Common myeloid progenitor, CD34-positive (primary cell): ENCODE data around the gene ABLIM1.

Experiments
- CTCF ChIA-PET: fragments of 350-600 bp; sonication (Branson Sonifier 250); formaldehyde crosslinking; loops from one replicate; lab custom pipeline; 2021; ENCODE audit warnings: antibody characterized with exemption; lab: Charles Lee
- POLR2A ChIA-PET: fragments of 350-600 bp; sonication (Branson Sonifier 250); formaldehyde crosslinking; loops from one replicate; lab custom pipeline; 2021; ENCODE audit warnings: antibody characterized with exemption; lab: Charles Lee
- DNase-seq, 3 donors: peaks; one replicate each; pipeline versions ENCODE4 v3.0.0 to v3.0.0-alpha.2; 2013
- H3K27ac ChIP-seq, 2 experiments: 1 replicate in 1 of 2; 2 replicates in 1 of 2; pipeline ENCODE4 v1.7.0; 2013; ENCODE audit warnings: inconsistent platforms in 2 of 2, low read length in 2 of 2, mild to moderate bottlenecking in 2 of 2, low read depth in 1 of 2, moderate library complexity in 1 of 2; ENCODE audit not compliant: severe bottlenecking in 2 of 2, insufficient read depth in 1 of 2, poor library complexity in 1 of 2
- H3K27me3 ChIP-seq, 5 experiments: replicated peaks in 2 of 5; 1 replicate in 3 of 5; 2 replicates in 2 of 5; pipeline versions ENCODE4 v1.6.1 to v1.7.0; 2013; ENCODE audit warnings: low read length in 4 of 5, mild to moderate bottlenecking in 2 of 5, moderate library complexity in 2 of 5, inconsistent platforms in 1 of 5; ENCODE audit not compliant: insufficient read depth in 5 of 5, control insufficient read depth in 4 of 5
- H3K36me3 ChIP-seq, 4 experiments: 1 replicate in 2 of 4; 2 replicates in 2 of 4; pipeline versions ENCODE4 v1.6.1 to v1.7.0; 2013; ENCODE audit warnings: low read length in 3 of 4, control low read depth in 1 of 4, mild to moderate bottlenecking in 1 of 4; ENCODE audit not compliant: control insufficient read depth in 4 of 4, insufficient read depth in 4 of 4
- H3K4me1 ChIP-seq, 4 experiments: 1 replicate in 3 of 4; 2 replicates in 1 of 4; pipeline versions ENCODE4 v1.6.1 to v1.7.1; 2013; ENCODE audit warnings: low read length in 3 of 4, mild to moderate bottlenecking in 3 of 4, control low read depth in 1 of 4, inconsistent platforms in 1 of 4, moderate library complexity in 1 of 4; ENCODE audit not compliant: control insufficient read depth in 4 of 4, insufficient read depth in 4 of 4; ENCODE audit errors: control extremely low read depth in 1 of 4
- H3K4me3 ChIP-seq, 7 experiments: 1 replicate in 4 of 7; 2 replicates in 3 of 7; pipeline versions ENCODE4 v1.5.1 to v1.7.0; 2013; ENCODE audit warnings: mild to moderate bottlenecking in 7 of 7, low read length in 6 of 7, moderate library complexity in 6 of 7, inconsistent platforms in 2 of 7, low read depth in 2 of 7, control low read depth in 1 of 7; ENCODE audit not compliant: insufficient read depth in 4 of 7, control insufficient read depth in 1 of 7; ENCODE audit errors: extremely low read depth in 1 of 7
- H3K9me3 ChIP-seq, 5 experiments: 1 replicate in 4 of 5; 2 replicates in 1 of 5; pipeline versions ENCODE4 v1.6.1 to v1.7.1; 2013; ENCODE audit warnings: low read length in 4 of 5, mild to moderate bottlenecking in 2 of 5, inconsistent platforms in 1 of 5, low read depth in 1 of 5, moderate library complexity in 1 of 5; ENCODE audit not compliant: control insufficient read depth in 4 of 5, insufficient read depth in 2 of 5; ENCODE audit errors: control extremely low read depth in 1 of 5
- WGBS: methylation state at CpG from one replicate; pipeline ENCODE4 v1.1.5; 2013; ENCODE audit not compliant: insufficient coverage; 5-methylcytosine and 5-hydroxymethylcytosine counted together

Gene ABLIM1

GRCh38 chr10:114650266-114650665 lies 7.8 kb downstream of the ABLIM1 start:
- WGBS, result no CpG with 5 or more reads among the region's 1 CpG
- Histone ChIP-seq H3K27ac (no peak overlapping the region), H3K36me3 (no peaks in the 10 kb centered on the region), H3K27me3 (no peaks in the 10 kb centered on the region), H3K4me3 (no peak overlapping the region), H3K4me1 (peaks cover 0 to 23% (median 6%) of the 10 kb centered on the region in 4 experiments), H3K9me3 (no peaks in the 10 kb centered on the region)
- ChIA-PET POLR2A (no interaction called here), CTCF (no interaction called here)
- DNase-seq, result no peak

DNA sequence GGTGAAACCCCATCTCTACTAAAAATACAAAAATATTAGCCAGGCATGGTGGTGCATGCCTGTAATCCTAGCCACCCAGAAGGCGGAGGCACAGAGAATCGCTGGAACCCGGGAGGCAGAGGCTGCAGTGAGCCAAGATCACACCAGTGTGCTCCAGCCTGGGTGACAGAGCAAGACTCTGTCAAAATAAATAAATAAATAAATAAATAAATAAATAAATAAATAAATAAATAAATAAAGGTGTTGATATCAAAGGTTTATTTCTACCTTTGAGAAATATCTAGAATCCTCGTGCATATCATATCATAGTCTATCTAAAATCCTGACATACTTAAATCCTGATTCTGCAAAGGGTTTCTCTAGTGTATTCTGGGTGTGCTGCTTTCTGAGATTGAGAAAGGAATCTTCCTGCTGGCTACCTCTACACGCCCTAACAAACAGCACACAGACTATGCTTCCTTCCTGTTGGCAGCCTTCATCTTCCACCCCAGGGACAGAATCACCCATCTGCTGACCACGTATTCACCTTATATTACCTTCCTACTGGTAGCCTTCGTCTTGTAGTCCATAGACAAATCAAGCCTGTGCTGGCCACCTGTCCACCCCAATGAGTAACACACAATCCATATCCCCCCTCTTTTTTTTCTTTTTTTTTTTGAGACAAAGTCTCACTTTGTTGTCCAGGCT lies 8.7 kb downstream of the ABLIM1 start:
- ChIA-PET POLR2A (no interaction called here), CTCF (no interaction called here)
- no peak overlapping the region for H3K4me3 ChIP-seq
- no peaks in the 10 kb centered on the region for H3K36me3 ChIP-seq
- H3K27ac ChIP-seq, result no peak overlapping the region
- no peak for DNase-seq
- no peaks in the 10 kb centered on the region for H3K27me3 ChIP-seq
- 74% methylated on average over 3 of the region's 7 CpGs for WGBS
- H3K9me3 ChIP-seq, result no peaks in the 10 kb centered on the region
- peaks cover 0 to 23% (median 6%) of the 10 kb centered on the region in 4 experiments for H3K4me1 ChIP-seq

DNA sequence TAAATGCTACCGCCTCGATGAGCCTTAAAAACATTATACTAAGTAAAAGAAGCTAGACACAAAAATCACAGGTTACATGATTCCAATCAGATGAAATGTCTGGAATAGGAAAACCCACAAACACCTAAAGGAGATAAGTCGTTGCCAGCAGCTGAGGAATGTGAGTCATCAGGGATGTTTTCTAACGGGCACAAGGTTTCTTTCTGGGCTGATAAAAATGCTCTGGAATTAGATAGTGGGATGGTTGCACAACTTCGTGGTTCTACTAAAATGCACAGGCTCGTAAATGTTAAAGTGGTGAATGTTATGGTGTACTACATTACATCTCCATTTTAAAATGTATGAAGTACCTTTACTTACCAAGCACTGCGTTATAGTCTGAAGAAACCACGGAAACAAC lies 9.7 kb downstream of the ABLIM1 start:
- Histone ChIP-seq H3K27ac (no peak overlapping the region), H3K36me3 (no peaks in the 10 kb centered on the region), H3K4me1 (peaks cover 0 to 22% (median 6%) of the 10 kb centered on the region in 4 experiments), H3K4me3 (no peak overlapping the region), H3K27me3 (no peaks in the 10 kb centered on the region), H3K9me3 (no peaks in the 10 kb centered on the region)
- POLR2A ChIA-PET, result no interaction called here
- peak in 2 of 3 donors; percentile 47 to 56 for DNase-seq
- WGBS, result 86% methylated on average over 2 of the region's 8 CpGs
- CTCF ChIA-PET, result no interaction called here

DNA sequence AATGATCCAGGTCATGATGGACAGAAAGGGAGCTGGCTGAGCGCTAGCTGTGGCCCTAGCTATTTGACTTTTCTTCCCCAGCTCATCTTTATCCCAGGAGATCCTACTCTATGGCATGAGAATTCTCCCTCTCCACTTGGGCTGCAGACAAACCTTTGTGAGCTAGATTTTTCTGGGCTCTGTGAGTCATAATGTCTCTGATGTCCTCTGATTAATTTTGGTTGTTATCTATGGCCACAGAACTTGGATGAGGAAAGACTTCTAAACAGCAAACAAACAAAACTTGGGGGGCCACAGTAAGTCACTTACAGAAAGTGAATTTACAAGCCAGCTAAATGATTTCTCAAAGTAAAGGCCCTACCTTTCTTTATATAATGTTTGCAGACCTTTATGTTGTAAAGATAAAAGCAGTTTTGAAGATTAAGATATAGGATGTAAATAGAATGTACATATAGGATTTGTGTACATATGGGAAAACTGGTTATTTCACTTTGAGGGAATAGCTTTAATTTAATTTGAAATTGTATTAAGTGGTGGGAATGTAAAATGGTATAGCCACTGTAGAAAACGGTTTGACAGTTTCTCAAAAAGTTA lies 10.4 kb downstream of the ABLIM1 start:
- peaks cover 0 to 22% (median 6%) of the 10 kb centered on the region in 4 experiments for H3K4me1 ChIP-seq
- WGBS, result 77% methylated on average over 2 of the region's 2 CpGs
- no peaks in the 10 kb centered on the region for H3K27me3 ChIP-seq
- POLR2A ChIA-PET, result no interaction called here
- no peaks in the 10 kb centered on the region for H3K36me3 ChIP-seq
- CTCF ChIA-PET, result no interaction called here
- no peak overlapping the region for H3K4me3 ChIP-seq
- H3K27ac ChIP-seq, result no peak overlapping the region
- no peaks in the 10 kb centered on the region for H3K9me3 ChIP-seq
- DNase-seq, result peak in 2 of 3 donors; percentile 37 to 53

DNA sequence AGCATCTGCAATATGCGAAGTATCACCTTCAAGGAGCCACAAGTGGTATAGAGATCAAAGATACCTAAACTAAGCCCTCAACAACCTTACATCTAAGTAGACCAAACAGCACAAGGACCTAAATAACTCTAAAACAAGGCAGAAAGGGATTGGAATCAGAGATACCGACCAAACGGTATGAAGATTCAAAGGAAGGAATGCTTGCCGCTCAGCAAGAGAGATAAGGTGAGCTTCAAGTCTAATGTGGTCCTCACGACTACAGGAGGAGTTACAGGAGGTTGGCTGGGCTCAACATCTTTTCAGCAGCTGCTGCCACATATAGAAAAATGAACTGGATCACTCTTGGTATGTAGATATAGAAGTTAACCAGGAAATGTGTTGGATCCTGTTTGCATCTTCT lies 11.6 kb downstream of the ABLIM1 start:
- POLR2A ChIA-PET, result no interaction called here
- Histone ChIP-seq H3K9me3 (no peaks in the 10 kb centered on the region), H3K4me3 (no peak overlapping the region), H3K27ac (no peak overlapping the region), H3K36me3 (no peaks in the 10 kb centered on the region), H3K4me1 (peaks cover 0 to 22% (median 7%) of the 10 kb centered on the region in 4 experiments), H3K27me3 (no peaks in the 10 kb centered on the region)
- DNase-seq, result no peak
- CTCF ChIA-PET, result no interaction called here
- WGBS, result 88% methylated on average over 4 of the region's 5 CpGs

- WGBS, result 100% methylated on average over 1 of the region's 3 CpGs
- Histone ChIP-seq H3K9me3 (no peaks in the 10 kb centered on the region), H3K27ac (no peak overlapping the region), H3K4me3 (no peak overlapping the region), H3K36me3 (no peaks in the 10 kb centered on the region), H3K27me3 (no peaks in the 10 kb centered on the region), H3K4me1 (peaks cover 0 to 23% (median 7%) of the 10 kb centered on the region in 4 experiments)
- CTCF ChIA-PET, result no interaction called here
- peak in 1 of 3 donors; percentile 23 for DNase-seq
- POLR2A ChIA-PET, result no interaction called here
Observed at GRCh38 chr10:114645706-114646105, 12.4 kb downstream of the ABLIM1 start.

- DNase-seq, result no peak
- Histone ChIP-seq H3K4me3 (no peak overlapping the region), H3K27me3 (no peaks in the 10 kb centered on the region), H3K9me3 (no peaks in the 10 kb centered on the region), H3K36me3 (no peaks in the 10 kb centered on the region), H3K4me1 (peaks cover 3 to 33% (median 24%) of the 10 kb centered on the region in 4 experiments), H3K27ac (no peak overlapping the region)
- CTCF ChIA-PET, result no interaction called here
- no CpG with 5 or more reads among the region's 2 CpGs for WGBS
- POLR2A ChIA-PET, result no interaction called here
Observed at GRCh38 chr10:114643158-114643557, 14.9 kb downstream of the ABLIM1 start.
